ENCODE data around the gene B3GALT6.
A peak's percentile ranks its signal among the peaks of the same experiment; 100 is the strongest.

The B3GALT6 gene

DNA sequence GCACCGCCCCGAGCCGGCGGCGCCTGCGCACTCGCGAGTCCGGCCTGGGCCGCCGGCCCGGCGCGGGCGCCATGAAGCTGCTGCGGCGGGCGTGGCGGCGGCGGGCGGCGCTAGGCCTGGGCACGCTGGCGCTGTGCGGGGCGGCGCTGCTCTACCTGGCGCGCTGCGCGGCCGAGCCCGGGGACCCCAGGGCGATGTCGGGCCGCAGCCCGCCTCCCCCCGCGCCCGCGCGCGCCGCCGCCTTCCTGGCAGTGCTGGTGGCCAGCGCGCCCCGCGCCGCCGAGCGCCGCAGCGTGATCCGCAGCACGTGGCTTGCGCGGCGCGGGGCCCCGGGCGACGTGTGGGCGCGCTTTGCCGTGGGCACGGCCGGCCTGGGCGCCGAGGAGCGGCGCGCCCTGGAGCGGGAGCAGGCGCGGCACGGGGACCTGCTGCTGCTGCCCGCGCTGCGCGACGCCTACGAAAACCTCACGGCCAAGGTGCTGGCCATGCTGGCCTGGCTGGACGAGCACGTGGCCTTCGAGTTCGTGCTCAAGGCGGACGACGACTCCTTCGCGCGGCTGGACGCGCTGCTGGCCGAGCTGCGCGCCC is at the start of gene B3GALT6:
B3GALT6 (plus strand) TSS at position 30 of the 588 bp plus-strand sequence; CDS start at position 72, 42 bp downstream.
- Histone ChIP-seq H3K4me3 (replicated peaks; ENCODE audit: low read depth, low read length) (peak within 1 kb of the TSS; percentile 95), H3K27me3 (replicated peaks; ENCODE audit: control insufficient read depth, insufficient read depth, low read length) (no peaks in the 10 kb centered on the region), H3K36me3 (ENCODE audit: control insufficient read depth, insufficient read depth, low read length) (peaks cover 16% of the 10 kb centered on the region)
- no peak for DNase-seq (ENCODE audit: extremely low read depth, insufficient read length)
- TF ChIP-seq, protein P1, sequence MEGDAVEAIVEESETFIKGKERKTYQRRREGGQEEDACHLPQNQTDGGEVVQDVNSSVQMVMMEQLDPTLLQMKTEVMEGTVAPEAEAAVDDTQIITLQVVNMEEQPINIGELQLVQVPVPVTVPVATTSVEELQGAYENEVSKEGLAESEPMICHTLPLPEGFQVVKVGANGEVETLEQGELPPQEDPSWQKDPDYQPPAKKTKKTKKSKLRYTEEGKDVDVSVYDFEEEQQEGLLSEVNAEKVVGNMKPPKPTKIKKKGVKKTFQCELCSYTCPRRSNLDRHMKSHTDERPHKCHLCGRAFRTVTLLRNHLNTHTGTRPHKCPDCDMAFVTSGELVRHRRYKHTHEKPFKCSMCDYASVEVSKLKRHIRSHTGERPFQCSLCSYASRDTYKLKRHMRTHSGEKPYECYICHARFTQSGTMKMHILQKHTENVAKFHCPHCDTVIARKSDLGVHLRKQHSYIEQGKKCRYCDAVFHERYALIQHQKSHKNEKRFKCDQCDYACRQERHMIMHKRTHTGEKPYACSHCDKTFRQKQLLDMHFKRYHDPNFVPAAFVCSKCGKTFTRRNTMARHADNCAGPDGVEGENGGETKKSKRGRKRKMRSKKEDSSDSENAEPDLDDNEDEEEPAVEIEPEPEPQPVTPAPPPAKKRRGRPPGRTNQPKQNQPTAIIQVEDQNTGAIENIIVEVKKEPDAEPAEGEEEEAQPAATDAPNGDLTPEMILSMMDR (IDR thresholded peaks at IDR 0.05; ENCODE audit: insufficient read depth, low read length, poor library complexity, severe bottlenecking), result no peak

DNA sequence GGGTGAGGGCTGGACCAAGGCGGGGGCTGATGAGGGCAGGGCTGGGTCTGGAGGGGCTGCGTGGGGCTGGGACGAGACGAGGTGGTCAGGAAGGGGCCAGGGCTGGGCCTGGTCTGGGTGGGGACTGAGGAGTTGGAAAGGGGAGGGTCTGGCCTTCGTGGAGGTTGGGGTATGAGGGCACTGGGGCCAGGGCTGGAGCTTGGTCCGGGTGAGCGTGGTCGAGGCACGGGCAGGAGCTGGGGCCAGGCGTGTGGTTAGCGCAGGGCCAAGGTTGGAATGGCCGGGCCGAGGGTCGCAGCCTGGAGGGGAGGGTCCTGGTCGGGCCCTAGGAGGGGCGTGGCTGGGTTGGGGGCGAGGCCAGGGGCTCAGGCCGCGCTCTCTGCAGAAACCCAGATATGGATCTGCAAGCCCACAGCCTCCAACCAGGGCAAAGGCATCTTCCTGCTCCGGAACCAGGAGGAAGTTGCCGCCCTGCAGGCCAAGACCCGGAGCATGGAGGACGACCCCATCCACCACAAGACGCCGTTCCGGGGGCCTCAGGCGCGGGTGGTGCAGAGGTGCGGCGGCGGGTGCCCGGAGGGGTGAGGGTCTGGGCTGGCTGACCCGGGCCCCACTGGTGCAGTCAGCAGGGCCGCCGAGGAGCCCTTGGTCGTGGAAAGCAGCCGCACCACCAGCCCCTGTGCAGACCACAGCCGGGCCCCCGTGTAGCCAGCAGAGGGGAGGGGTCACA is 49.4 kb upstream of the B3GALT6 start:
- Histone ChIP-seq H3K4me3 (replicated peaks; ENCODE audit: low read depth, low read length) (no peak overlapping the region), H3K27me3 (replicated peaks; ENCODE audit: control insufficient read depth, insufficient read depth, low read length) (no peaks in the 10 kb centered on the region; the same call in 1 of the 2 replicates), H3K36me3 (ENCODE audit: control insufficient read depth, insufficient read depth, low read length) (no peaks in the 10 kb centered on the region)
- TF ChIP-seq, protein P1 (IDR thresholded peaks at IDR 0.05; ENCODE audit: insufficient read depth, low read length, poor library complexity, severe bottlenecking), result no peak
- peak; percentile 3 for DNase-seq (ENCODE audit: extremely low read depth, insufficient read length)

DNA sequence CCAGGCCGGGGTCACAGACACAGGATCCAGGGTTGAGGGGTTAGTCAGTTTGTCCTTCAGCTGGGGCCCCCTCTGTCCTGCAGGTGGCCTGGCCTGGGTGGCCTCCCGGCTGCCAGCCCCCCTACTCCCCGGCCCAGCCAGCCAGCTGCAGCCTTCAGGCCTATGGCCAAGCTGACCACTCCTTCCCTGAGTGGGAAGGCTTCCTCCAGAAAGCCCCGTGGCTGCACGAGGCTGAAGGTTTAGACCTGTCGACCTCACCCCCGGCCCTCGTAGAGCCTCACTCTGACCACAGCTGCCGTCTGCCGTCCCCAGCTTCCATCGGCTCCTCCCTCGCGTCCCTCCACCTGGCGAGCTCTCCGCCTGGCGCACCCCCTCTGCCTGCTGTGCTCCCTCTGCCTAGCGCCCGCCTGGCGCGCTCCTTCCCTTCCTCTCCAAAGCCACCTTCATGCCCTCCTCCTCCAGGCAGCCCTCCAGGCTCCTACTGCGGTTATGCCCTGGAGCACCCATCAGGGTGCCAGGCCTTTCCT is 48.8 kb upstream of the B3GALT6 start:
- DNase-seq (ENCODE audit: extremely low read depth, insufficient read length), result no peak
- H3K27me3 ChIP-seq (replicated peaks; ENCODE audit: control insufficient read depth, insufficient read depth, low read length), result no peaks in the 10 kb centered on the region; the same call in 1 of the 2 replicates
- H3K4me3 ChIP-seq (replicated peaks; ENCODE audit: low read depth, low read length), result no peak overlapping the region
- no peaks in the 10 kb centered on the region for H3K36me3 ChIP-seq (ENCODE audit: control insufficient read depth, insufficient read depth, low read length)
- TF ChIP-seq, protein P1 (IDR thresholded peaks at IDR 0.05; ENCODE audit: insufficient read depth, low read length, poor library complexity, severe bottlenecking), result no peak

DNA sequence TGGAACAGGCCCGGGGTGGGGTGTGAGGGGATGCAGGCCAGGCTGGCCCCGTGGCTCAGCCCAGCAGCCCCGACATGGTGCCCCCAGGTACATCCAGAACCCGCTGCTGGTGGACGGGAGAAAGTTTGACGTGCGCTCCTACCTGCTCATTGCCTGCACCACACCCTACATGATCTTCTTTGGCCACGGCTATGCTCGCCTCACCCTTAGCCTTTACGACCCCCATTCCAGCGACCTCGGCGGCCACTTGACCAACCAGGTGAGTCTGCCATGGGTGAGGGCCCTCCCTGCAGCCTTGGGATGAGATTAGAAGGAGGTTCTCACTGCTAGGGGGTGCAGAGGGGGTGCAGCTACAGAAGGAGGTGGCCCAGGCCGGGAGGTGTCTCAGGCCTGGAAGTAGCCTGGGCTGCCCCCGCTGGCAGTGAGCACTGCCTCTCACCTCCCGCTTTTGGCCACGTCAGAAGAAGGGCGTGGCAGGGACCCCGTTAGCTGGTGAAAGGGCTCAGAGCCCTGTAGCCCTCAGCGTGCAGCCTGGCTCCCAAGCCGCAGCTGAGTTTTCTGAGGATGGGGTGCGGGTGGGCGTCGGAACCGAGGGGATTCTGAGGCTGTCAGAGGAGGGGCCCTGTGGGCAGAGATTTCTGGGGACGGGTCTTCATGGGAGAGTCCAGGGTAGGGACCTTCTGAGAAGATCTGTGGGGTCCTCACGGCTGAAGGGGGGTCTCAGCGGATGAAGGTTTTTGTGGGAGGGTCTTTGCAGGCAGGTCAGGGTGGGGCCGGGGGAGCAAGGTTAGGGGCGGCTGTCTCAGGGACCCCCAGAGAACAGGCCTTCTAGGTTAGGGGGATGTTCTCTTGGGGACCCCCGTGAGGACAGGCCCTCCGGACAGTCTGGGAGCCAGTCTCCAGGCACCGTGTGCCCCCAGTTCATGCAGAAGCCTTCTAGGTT is 47.9 kb upstream of the B3GALT6 start:
- Histone ChIP-seq H3K27me3 (replicated peaks; ENCODE audit: control insufficient read depth, insufficient read depth, low read length) (no peaks in the 10 kb centered on the region; the same call in 1 of the 2 replicates), H3K4me3 (replicated peaks; ENCODE audit: low read depth, low read length) (no peak overlapping the region), H3K36me3 (ENCODE audit: control insufficient read depth, insufficient read depth, low read length) (no peaks in the 10 kb centered on the region)
- TF ChIP-seq, protein P1 (IDR thresholded peaks at IDR 0.05; ENCODE audit: insufficient read depth, low read length, poor library complexity, severe bottlenecking), result no peak
- DNase-seq (ENCODE audit: extremely low read depth, insufficient read length), result peak; percentile 2

DNA sequence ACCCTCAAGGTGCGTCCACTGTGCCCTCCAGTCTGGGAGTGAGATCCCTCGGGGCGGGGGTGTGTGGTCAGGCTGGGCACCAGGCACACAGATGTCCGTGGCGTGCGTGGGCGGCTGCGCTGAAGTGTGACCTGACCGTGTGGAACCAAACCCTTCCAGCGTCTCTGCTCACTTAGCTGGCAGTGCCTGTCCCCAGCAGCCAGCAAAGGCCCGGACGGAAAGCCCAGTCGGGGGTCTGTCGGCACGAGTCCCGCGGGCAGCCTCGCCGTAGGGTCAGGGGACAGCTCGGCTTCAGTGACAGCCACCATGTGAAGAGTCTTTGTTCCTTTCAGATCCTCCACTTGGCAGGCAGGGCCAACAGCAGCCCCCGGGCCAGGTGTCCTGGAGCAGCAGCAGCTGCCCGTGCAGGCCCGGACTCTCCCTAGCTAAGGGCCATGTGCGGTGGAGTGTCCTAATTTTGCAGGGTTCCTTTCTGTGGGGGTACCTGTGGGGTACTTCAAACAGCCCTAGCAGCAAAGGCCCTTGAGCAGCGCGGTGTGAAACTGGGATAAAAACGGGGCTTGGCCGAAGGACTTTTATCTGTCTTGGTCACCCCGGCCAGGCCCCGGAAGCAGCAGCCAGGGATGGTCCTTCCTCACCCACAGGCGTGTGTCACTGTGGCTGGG is 46.8 kb upstream of the B3GALT6 start:
- no peak overlapping the region for H3K4me3 ChIP-seq (replicated peaks; ENCODE audit: low read depth, low read length)
- peak; percentile 17 for DNase-seq (ENCODE audit: extremely low read depth, insufficient read length)
- TF ChIP-seq, protein P1 (IDR thresholded peaks at IDR 0.05; ENCODE audit: insufficient read depth, low read length, poor library complexity, severe bottlenecking), result no peak
- H3K36me3 ChIP-seq (ENCODE audit: control insufficient read depth, insufficient read depth, low read length), result no peaks in the 10 kb centered on the region
- no peaks in the 10 kb centered on the region for H3K27me3 ChIP-seq (replicated peaks; ENCODE audit: control insufficient read depth, insufficient read depth, low read length)

Measured in GM06990 (cell line).